CMK (cell line): ENCODE data around the gene LRRC8E.

Experiments used
- DNase-seq: peaks from one replicate; pipeline ENCODE4 v3.0.0-alpha.2; 2010; ENCODE audit warnings: low read depth

The LRRC8E gene

DNA sequence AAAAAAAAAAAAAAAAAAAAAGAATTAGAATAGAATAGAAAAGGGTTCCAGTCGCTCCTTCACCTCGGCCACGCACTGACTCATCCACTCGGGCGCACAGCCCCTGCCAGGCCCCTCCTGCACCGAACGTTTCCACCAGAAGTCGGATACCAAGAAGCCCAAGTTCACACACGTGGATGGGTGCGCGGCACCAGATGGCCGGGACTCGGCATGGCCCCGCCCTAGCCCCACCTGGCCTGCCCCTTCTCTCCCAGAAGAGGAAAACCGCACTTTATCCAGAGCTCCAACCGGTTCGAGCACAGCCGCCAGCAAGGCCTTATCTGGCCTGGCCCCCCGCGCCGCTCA, 20.0 kb upstream of the LRRC8E start:
- DNase-seq: no peak

DNA sequence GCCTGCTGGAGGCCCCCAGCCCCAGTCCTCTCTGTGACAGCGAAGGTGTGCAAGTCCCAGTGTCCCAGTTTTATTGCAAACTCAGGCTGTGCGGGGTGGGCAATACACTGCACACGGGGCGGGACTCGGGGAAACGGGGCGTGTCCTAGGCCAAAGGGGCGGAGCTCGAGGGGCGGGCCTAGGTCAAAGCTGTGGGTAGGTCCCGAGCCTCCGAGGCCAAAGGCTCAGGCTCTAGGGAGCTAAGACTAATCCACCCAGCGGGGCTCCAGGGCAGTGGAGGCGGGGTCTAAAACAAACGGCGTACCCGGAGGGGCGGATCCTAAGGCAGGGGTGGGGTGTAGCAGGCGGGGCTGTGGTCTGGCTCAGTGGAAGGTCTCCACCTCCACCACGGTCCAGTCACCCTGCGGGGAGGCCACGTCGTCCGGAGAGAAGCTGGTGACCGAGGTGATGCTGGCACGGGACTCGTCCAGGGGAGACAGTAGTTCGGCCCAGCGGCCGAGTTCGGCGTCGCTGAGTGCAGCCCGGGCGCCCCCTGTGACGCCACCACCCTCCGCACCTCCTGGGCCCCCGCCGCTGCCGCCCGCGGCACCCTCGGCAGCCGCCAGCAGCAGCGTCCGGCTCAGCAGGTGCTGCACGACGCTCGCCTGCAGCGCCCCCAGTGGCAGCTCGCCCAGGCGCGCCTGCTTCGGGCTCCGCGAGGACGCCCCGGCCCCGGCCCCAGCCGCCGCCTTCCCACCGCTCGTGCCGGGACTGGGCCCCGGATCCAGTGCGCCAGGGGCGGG, 19.4 kb upstream of the LRRC8E start:
- DNase-seq: peak; percentile 75

GRCh38 chr19:7869453-7869909, 18.8 kb upstream of the LRRC8E start:
- no peak for DNase-seq

GRCh38 chr19:7869910-7870511, 18.3 kb upstream of the LRRC8E start:
- peak; percentile 90 for DNase-seq

DNA sequence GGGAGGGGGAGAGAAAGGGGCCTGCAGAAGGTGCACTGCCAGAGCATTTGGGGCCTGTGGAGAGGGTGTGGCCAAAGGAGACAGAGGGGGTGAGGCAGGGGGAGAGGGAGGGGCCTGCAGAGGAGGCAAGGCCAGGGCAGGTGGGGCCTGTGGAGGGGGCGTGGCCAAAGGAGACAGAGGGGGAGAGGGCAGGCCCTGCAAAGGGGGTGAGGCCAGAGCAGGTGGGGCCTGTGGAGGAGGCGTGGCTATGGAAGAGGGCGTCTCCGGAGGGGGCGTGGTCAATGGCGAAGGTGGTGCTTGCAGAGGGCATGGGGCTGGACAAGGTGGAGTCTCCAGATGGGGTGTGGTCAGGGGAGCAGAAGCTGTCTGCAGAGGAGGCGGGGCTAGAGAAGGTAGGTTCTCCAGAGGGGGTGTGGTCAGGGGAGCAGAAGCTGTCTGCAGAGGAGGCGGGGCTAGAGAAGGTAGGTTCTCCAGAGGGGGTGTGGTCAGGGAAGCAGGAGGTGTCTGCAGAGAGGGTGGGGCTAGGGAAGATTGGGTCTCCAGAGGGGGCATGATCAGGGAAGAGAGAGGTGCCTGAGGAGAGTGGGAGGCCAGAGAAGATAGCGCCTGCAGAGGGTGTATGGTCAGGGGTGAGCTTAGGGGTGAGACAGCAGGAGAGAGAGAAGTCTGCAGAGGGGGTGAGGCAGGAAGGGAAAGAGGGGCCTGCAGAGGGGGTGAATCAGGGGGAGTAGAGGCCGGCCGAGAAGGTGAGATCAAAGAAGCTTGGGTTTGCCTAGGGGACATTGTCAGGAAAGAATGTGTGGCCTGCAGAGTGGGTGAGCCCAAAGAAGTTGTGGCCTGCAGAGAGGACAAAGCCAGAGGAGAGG, 17.5 kb upstream of the LRRC8E start:
- peak; percentile 97 for DNase-seq

DNA sequence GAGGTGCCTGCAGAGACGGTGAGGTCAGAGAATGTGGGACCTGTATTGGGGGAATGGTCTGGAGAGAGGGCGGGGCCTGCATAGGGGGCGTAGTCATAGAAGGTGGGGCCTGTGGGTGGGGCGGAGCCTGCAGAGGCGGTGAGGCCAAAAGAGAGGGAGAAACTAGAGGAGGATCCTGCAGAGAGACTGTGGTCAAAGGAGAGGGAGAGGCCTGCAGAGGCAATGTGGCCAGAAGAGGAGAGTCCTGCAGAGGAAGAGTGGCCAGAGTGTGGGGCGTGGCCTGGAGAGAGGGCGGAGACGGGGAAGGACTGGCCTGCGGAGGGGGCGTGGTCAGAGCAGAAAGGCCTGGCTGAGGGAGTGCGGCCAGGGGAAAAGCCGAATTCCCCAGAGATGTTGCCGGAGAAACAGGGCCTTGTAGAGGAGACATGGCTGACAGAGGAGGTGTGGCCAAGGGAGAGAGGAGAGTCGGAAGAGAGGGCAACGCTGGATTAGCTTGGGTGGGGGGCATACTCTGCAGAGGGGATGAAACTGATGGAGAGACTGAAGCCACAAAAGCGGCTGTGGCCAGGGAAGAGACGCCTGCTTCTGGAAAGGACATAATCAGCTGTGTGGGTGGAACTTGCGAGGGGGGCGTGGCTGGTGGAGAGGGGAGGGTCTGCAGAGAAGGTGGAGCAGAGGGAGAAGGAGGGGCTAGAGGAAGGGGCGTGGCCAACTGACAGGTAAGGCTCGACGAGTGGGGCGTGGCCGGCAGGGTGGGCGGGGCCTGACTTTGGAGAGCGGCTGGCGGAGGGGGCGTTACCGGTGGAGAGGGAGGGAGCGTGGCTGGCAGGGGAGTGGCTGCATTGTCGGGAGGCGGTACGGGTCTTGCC, 16.6 kb upstream of the LRRC8E start:
- DNase-seq: peak; percentile 97

DNA sequence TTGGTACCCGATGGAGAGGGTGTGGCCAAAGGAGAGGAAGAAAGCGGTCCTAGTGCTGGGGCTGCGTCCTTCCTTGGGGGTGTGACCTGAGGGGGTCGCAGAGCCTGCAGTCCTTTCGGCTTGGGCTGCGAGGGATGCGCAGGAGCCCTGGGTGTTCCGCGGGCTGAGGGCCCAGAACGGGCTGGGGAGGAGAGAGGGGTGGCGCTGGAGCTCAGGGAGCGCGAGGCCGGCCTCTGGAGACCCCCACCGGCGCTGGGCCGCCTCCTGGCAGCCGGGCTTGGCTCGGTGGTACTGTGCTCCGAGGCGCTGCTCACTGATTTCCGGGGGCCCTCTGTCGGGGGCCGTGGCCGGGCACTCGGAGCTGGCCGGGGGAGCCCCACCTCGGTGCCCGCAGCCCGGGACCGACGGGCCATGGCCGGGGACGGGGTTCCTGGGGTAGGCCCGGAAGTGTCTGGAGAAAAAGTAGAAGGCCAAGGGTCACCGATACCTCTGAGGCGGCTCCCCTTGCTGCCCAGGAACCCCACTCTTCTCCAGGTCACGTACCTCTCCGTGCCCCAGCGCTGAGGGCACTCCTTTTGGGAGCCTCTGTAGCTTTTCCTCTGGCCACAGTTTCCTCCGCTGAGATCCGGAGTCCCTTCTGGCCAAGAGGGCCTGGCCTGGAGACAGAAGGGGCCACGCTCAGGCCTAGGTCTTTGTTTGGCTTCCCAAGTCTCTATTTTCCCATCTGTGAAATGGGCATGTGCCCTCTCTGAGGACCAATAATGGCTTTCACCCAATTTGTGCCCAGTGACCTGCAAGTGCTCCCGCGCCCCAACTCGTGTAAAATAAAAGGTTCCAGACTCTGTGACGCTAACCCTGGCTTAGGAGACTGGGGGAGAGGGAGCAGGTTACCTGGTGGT, 15.8 kb upstream of the LRRC8E start:
- no peak for DNase-seq

- DNase-seq: no peak
These were observed 14.8 kb upstream of the LRRC8E start for GRCh38 chr19:7873304-7874075.

DNA sequence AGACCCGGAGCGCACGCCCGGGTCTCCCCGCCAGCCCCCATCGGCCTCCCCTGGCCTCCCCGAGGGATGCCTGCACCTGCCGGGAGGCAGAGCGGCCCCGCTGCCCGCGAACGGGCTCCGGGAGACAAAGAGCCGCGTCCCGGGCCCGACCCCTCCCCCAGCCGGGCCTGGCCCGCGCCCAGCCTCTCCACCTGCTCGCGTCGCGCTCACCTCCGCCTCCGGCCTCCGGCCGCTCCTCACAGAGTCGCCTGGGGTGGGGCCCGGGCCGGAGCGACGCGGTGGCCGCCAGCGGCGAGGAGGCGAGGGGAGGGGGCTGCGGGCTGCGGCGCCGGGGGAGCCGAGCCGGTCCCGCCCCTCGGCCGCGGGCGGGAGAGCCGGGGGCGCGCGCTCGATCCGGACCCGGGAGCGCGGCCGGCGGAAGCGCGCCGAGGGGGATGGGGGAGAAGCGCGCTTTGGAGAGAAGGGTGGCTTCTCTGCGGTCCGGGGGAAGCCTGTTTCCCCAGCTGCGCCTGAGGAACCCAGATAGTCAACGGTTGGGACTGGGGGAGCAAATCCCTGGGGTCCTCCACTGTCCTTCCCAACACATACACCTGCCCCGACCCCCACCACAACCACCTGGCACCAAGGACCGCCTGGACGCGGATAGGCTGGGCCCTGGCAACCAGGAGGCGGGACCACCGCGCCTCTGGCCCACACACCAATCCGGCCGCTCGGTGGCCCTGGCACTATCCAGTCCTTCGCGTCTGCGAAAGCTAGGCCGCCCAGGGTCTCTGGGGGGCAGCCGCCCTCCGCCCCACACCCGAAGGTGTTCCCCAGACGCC, 14.0 kb upstream of the LRRC8E start, which contains the start of gene PRR36:
PRR36 (minus strand) TSS at position 315 of the 821 bp plus-strand sequence. CDS start 701 bp downstream, outside the sequence.
- no peak for DNase-seq

GRCh38 chr19:7874897-7875273, 13.4 kb upstream of the LRRC8E start:
- DNase-seq: no peak

DNA sequence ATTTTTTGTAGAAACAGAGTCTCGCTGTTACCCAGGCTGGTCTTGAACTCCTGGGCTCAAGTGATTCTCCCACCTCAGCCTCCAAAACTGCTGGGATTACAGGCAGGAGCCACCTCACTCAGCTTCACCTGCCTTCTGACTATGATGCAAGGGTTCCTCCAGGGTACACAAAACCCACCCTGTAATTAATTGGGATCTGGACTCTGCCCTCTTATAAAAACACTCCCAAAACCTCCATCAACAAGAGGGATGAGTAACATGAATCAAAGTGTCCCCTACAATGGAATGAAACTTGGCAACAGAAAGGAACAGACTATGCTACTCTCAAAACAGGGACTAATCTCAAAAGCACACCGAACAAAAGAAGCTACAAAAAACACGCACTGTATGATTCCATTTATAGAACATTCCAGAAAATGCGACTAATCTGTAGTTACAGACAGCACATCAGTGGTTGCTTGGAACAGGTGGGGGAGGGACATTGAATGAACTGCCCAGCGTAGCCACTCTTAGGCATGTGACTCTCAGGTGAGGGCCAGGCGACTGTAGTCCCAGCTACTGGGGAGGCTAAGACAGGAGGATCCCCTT, 11.0 kb upstream of the LRRC8E start:
- DNase-seq: no peak

DNA sequence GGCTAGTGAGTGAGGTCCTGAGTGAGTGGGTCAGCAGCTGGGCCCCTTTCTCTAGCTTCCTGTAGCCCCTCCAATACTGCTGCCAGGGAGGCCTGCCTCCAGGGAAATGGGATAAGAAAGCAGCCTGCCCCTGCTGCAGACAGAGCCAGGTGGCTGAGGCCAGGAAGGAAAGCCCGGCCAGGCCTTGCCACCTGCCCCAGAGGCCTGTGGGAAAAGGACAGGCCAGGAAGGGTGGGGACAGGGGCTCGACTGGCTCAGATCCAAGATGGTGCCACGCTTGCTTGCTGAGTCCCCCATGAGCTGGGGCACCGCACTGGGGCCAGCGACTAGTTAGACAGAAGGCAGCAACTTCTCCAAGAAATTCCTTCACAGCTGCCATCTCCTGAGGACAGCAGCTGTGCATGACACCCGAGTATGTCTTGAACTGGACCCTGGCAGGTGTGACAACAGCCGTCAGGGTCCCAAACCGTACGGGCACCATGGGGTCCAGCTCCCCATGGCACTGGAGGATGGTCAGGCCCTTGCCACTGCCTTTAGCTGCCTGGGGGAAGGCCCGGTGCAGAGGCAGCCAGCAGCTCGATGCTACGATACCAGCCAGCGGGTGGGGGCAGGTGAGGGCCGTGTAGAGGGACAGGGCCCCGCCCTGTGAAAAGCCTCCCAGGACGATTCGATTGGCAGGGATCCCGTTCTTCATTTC, 9.1 kb upstream of the LRRC8E start:
- no peak for DNase-seq

DNA sequence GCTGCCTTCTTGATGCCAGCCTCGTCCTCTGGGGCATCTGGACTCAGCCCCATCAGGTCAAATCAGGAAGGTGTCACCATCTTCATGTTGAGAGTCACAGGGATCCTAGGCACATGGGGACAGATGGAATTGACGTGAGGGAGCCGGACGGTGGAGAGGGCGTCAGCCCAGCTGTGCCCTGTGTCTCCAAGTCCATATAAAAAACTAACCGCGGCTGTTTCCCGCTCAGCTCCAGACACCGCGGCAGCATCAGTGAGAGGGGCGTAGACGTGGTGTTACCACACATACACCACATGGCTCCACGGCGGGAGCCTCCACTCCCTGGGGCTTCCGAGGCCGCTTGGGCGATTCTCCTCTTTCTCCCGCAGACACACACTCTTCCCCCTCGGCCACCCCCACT, 8.5 kb upstream of the LRRC8E start:
- no peak for DNase-seq

DNA sequence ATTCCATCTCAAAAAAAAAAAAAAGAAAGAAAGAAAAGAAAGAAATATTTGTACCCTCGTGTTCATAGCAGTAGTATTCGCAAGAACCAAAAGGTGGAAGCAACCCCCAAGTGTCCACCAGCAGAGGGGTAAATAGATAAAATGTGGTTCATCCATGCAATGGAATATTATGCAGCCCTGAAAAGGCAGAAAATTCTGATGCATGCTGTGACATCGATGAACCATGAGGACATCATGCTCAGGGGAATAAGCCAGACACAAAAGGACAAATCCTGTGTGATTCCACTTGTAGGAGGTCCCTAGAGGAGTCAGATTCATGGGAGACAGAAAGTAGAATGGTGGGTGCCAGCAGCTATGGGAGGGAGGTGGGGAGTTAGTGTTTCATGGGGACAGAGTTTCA, 6.4 kb upstream of the LRRC8E start:
- no peak for DNase-seq

DNA sequence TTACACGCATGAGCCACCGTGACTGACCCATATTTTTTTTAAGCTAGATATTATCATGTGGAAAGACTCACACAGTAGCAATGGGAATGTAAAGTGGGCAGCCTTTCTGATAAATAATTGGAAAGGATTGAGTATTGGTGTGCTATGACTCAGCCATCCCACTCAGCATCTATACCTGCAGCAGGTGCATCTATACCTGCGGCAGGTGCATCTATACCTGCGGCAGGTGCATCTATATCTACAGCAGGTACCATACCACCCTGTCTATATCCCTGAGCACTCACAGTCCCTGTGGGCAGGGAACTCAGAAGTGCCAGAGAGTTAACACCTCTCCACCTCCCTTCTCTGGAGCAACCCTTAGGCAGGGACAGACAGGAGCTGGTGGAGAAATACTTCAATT, 5.2 kb upstream of the LRRC8E start:
- DNase-seq: no peak

DNA sequence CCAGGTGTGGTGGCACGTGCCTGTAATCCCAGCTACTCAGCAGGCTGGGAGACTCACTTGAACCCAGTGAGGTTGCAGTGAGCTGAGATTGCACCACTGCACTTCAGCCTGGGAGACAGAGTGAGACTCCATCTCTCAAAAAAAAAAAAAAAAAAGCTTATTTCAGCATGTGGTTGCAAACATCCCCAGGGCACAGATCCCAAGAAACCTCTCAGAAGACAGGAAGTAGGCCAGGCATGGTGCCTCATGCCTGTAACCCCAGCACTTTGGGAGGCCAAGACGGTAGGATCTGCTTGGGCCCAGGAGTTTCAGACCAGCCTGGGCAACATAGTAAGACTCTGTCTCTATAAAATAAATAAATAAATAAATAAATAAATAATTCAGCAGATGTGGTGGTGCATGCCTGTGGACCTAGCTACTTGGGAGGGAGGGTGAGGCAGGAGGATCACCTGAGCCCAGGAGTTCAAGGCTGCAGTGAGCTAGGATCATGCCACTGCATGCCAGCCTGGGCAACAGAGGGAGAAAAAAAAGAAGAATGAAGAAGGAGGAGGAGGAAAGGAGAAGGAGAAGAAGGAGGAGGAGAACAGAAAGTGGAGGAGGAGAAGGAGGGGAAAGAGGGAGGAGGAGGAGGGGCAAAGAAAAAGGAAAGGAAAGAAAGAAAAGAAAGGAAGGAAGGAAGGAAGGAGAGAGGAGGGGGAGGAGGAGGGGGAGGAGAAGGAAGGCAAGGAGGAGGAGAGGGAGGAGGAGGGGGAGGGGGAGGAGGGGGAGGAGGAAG, 4.3 kb upstream of the LRRC8E start:
- DNase-seq: no peak

DNA sequence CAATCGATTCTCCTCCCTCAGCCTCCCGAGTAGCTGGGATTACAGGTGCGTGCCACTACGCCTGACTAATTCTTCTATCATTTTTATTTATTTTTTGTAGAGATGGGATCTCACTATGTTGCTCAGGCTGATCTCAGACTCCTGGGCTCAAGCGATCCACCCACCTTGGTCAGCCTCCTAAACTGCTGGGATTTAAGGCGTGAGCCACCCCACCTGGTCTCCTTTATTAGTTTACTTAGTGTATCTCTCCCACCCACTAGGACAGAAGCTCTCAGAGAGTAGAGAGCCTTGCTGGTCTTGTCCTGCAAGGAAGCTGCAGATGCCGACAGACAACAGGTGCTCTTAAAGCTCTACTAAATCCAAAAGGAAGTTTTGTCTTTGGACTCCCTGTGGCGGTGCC, 2.5 kb upstream of the LRRC8E start:
- no peak for DNase-seq
